OCI-LY7 (cell line): Measurements from ENCODE around the gene KLK13.

Source experiments
- CTCF ChIP-seq: fragments of 200-600 bp; sonication (generic); conservative IDR thresholded peaks from 2 replicates; pipeline ENCODE4 v1.5.1; 2014; ENCODE audit warnings: mild to moderate bottlenecking, antibody characterized with exemption, low read length, moderate library complexity, mixed read lengths
- EZH2phosphoT487 ChIP-seq: fragments of 200-600 bp; sonication (generic); IDR thresholded peaks from 2 replicates; pipeline ENCODE4 v1.6.1; 2018; ENCODE audit warnings: low read depth, borderline replicate concordance, mild to moderate bottlenecking, mixed run types, antibody characterized with exemption, low read length, moderate library complexity, mixed read lengths

DNA sequence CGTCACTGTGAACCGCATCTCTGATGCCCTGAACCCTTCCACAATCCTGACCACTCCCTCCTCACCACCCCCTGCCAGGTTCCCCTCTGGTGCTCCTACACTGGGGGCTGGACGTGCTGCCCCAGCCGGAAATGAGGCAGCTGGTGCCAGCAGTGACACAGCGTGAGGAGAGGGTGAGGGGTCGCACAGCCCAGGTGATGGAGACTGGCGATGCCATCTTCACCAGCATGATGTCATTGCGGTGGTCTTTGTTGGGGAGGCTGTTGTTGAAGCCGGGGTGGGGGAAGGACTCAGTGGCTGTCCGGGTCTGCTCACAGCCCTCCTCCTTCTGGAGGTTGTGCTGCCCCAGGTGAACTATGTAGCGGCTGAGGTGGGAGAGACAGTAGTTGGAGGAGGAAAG, 40.9 kb downstream of the KLK13 start:
- TF ChIP-seq CTCF (no peak), EZH2phosphoT487 (no peak)
